Measurements from ENCODE around the gene SMO. TPM values are rescaled to one million over a fixed set of nuclear protein-coding genes. Genes with fewer than 3 reads are reported as not detected.

Gene SMO
- total and polyA plus RNA-seq, 2 donors (not counting 3 experiments of a cell fraction or from before 2014, with no cell fraction given), result 13.2 to 16.5 TPM

DNA sequence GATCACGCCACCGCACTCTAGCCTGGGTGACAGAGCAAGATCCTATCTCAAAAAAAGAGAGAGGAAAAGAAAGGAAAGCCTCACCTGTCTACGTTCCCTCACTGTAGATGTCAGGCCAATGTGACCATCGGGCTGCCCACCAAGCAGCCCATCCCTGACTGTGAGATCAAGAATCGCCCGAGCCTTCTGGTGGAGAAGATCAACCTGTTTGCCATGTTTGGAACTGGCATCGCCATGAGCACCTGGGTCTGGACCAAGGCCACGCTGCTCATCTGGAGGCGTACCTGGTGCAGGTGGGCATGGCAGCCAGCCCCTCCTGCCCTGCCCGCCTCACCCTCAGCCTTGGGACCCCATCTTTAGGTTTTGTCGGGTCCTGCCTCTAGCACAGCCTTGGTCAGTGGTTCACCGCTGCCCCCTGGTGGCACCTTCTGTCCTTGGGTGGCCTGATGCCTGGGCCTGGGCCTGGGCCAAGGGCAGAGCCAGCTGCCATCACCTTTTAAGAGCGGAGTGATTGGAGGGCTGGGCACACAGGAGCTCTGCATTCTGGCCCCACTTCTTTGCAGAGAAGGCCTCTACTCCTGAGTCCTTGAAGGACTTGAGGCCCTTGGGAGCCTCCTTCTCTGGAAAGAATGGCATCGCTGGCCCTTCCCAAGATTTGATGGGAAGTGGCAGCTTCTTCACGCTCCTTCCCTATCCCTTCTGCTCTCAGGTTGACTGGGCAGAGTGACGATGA is 22.0 kb downstream of the SMO start:
- Histone ChIP-seq H3K27me3 (ENCODE audit: control insufficient read depth in 2 of 2, insufficient read depth in 2 of 2, low read length in 2 of 2) (no peaks in the 10 kb centered on the region), H3K9ac (replicated peaks; ENCODE audit: extremely low read depth, insufficient read depth, low read length) (no peak overlapping the region), H3K9me3 (replicated peaks; ENCODE audit: control insufficient read depth, insufficient read depth, low read length) (no peaks in the 10 kb centered on the region), H2AFZ (ENCODE audit: low read depth, low read length) (no peak overlapping the region), H3K79me2 (ENCODE audit: control insufficient read depth, insufficient read depth, low read length) (no peaks in the 10 kb centered on the region), H3K4me1 (ENCODE audit: control insufficient read depth, extremely low read depth, insufficient read depth, low read length) (no peaks in the 10 kb centered on the region), H3K4me3 (replicated peaks in 1 of 3; ENCODE audit: insufficient read depth in 1 of 3, low read depth in 1 of 3, low read length in 3 of 3) (no peak overlapping the region), H3K36me3 (ENCODE audit: control insufficient read depth in 2 of 2, extremely low read depth in 1 of 2, insufficient read depth in 2 of 2, low read length in 2 of 2) (peaks cover 0 to 4% of the 10 kb centered on the region in 2 experiments), H3K27ac (ENCODE audit: insufficient read depth, low read depth, low read length) (no peak overlapping the region), H3K4me2 (ENCODE audit: insufficient read depth, low read length) (no peak overlapping the region), H3K9me1 (replicated peaks; ENCODE audit: control insufficient read depth, extremely low read depth, insufficient read depth, low read length) (no peaks in the 10 kb centered on the region), H4K20me1 (replicated peaks; ENCODE audit: control insufficient read depth, extremely low read depth, insufficient read depth, low read length) (no peaks in the 10 kb centered on the region)
- FAIRE-seq (peak; percentile 69), DNase-seq (ENCODE audit: low read depth, low spot score) (peak; percentile 65)
- POLR2A ChIA-PET, result no interaction called here
- no peak for TF ChIP-seq JUN (IDR thresholded peaks at IDR 0.05; ENCODE audit: borderline replicate concordance, insufficient read depth, insufficient read length, low read depth)
- peak; percentile 78 to 93 for TF ChIP-seq CTCF (IDR thresholded peaks at IDR 0.05; ENCODE audit: extremely low read depth in 1 of 2, insufficient read depth in 1 of 2, low read depth in 1 of 2, low read length in 2 of 2)
- CTCF ChIA-PET, result interaction anchor here (0.5 to 10.2 kb wide), 21 partner anchors 8 to 307 kb away, joined by 3 to 465 read pairs (median 4); partner anchors contain the start of genes AHCYL2 and SMO
- dilution Hi-C loops (cut with MboI; ENCODE audit: extremely low pct_ligation_motif_present, low sequenced_read_pairs) (no loop called here), intact Hi-C loops (cut with micrococcal nuclease) (loop anchor here (1.0 to 2.0 kb wide), 3 partner anchors 42 to 306 kb away; no protein-coding TSS in a partner anchor)
- no TSS peak for BruUV-seq (replicated peaks)

- H3K4me3 ChIP-seq (replicated peaks in 1 of 3; ENCODE audit: insufficient read depth in 1 of 3, low read depth in 1 of 3, low read length in 3 of 3), result no peak overlapping the region
- TF ChIP-seq POLR2A (IDR thresholded peaks at IDR 0.05; ENCODE audit: low read depth, low read length), result no peak
- TF ChIP-seq FOS (IDR thresholded peaks at IDR 0.05; ENCODE audit: borderline replicate concordance, insufficient read depth, low read length), result no peak
- TF ChIP-seq POLR2AphosphoS5 (IDR thresholded peaks at IDR 0.05; ENCODE audit: insufficient read depth, low read depth, low read length), result no peak
- TF ChIP-seq JUN (IDR thresholded peaks at IDR 0.05; ENCODE audit: borderline replicate concordance, insufficient read depth, insufficient read length, low read depth), result no peak
- TF ChIP-seq MYC (IDR thresholded peaks at IDR 0.05; ENCODE audit: low read depth, low read length), result no peak
- TF ChIP-seq MAX (IDR thresholded peaks at IDR 0.05; ENCODE audit: insufficient read depth, insufficient read length), result no peak
- TF ChIP-seq CTCF (IDR thresholded peaks at IDR 0.05; ENCODE audit: extremely low read depth in 1 of 2, insufficient read depth in 1 of 2, low read depth in 1 of 2, low read length in 2 of 2), result no peak
- H3K27me3 ChIP-seq (ENCODE audit: control insufficient read depth in 2 of 2, insufficient read depth in 2 of 2, low read length in 2 of 2), result no peaks in the 10 kb centered on the region
- POLR2A ChIA-PET, result no interaction called here
- H2AFZ ChIP-seq (ENCODE audit: low read depth, low read length), result no peak overlapping the region
- H3K4me2 ChIP-seq (ENCODE audit: insufficient read depth, low read length), result no peak overlapping the region
- CTCF ChIA-PET, result interaction anchor here (0.5 to 10.2 kb wide), 20 partner anchors 8 to 260 kb away, joined by 3 to 465 read pairs (median 4); partner anchors contain the start of genes AHCYL2 and SMO
- no TSS peak for BruUV-seq (replicated peaks)
- dilution Hi-C loops (cut with MboI; ENCODE audit: extremely low pct_ligation_motif_present, low sequenced_read_pairs) (no loop called here), intact Hi-C loops (cut with micrococcal nuclease) (loop anchor here (1.0 to 2.0 kb wide), 3 partner anchors 43 to 306 kb away; no protein-coding TSS in a partner anchor)
- no peaks in the 10 kb centered on the region for H4K20me1 ChIP-seq (replicated peaks; ENCODE audit: control insufficient read depth, extremely low read depth, insufficient read depth, low read length)
- DNase-seq (ENCODE audit: low read depth, low spot score), result no peak
- no peaks in the 10 kb centered on the region for H3K4me1 ChIP-seq (ENCODE audit: control insufficient read depth, extremely low read depth, insufficient read depth, low read length)
- peaks cover 0 to 4% of the 10 kb centered on the region in 2 experiments for H3K36me3 ChIP-seq (ENCODE audit: control insufficient read depth in 2 of 2, extremely low read depth in 1 of 2, insufficient read depth in 2 of 2, low read length in 2 of 2)
- no peaks in the 10 kb centered on the region for H3K9me1 ChIP-seq (replicated peaks; ENCODE audit: control insufficient read depth, extremely low read depth, insufficient read depth, low read length)
- no peak overlapping the region for H3K27ac ChIP-seq (ENCODE audit: insufficient read depth, low read depth, low read length)
- H3K79me2 ChIP-seq (ENCODE audit: control insufficient read depth, insufficient read depth, low read length), result no peaks in the 10 kb centered on the region
- no peak for FAIRE-seq
- H3K9ac ChIP-seq (replicated peaks; ENCODE audit: extremely low read depth, insufficient read depth, low read length), result no peak overlapping the region
- H3K9me3 ChIP-seq (replicated peaks; ENCODE audit: control insufficient read depth, insufficient read depth, low read length), result no peaks in the 10 kb centered on the region
Measured at GRCh38 chr7:129210989-129211312, 22.5 kb downstream of the SMO start.

All from endothelial cell of umbilical vein (primary cell).